Activated gamma-delta T cell (primary cell): ENCODE data around the gene NAGLU.
A peak's percentile ranks its signal among the peaks of the same experiment; 100 is the strongest.
"Not testable (repeated sequence)": the region's sequence is repeated elsewhere in the genome, so short reads cannot be mapped to it uniquely, and the experiment has no call there.

ENCODE experiments used
- DNase-seq: peaks from one replicate; lab custom pipeline; 2025; lab: John Stamatoyannopoulos, UW

The NAGLU gene

GRCh38 chr17:42521666-42522262 lies 14.3 kb upstream of the NAGLU start:
- no peak for DNase-seq

- DNase-seq, result no peak
Observed at GRCh38 chr17:42522263-42522790, 13.7 kb upstream of the NAGLU start.

DNA sequence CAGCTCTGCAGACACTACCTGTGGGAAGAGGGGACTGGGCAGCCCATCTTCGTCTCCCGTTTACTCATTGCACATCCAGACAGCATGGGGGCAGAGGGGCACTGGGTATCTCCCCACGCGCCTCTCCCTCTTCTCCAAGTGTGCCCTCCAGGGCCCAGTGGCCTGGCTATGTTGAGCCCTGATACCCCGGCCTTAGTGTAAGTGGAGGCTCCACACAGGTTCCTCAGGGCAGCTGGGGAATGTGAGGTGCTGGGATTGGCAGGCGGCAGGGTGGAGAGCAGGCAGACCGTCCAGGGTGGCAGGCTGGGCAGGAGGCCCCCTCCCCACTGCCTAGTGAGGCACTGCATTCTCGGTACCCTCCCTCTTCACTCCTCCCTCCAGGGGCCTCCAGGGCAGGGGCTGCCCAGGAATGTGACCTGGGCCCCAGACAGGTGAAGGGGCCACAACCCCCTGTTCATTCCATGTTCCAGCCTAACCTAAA lies 13.2 kb upstream of the NAGLU start:
- no peak for DNase-seq

DNA sequence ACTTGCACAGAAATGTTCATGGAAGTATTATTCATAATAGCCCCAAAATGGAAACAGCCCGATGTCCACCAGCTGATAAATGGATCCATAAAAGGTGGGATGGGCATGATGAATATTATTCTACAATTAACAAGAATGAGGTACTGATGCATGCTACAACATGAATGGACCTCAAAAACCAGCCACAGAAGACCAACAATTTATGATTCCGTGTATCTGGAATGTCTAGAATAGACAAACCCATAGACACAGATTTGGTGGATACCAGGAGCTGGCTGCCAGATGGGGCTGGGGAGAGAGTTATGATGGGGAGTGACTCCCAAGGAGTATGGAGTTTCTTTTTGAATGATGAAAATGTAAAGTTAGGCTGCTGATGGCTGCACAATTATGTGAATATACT lies 10.8 kb upstream of the NAGLU start:
- DNase-seq, result no peak

DNA sequence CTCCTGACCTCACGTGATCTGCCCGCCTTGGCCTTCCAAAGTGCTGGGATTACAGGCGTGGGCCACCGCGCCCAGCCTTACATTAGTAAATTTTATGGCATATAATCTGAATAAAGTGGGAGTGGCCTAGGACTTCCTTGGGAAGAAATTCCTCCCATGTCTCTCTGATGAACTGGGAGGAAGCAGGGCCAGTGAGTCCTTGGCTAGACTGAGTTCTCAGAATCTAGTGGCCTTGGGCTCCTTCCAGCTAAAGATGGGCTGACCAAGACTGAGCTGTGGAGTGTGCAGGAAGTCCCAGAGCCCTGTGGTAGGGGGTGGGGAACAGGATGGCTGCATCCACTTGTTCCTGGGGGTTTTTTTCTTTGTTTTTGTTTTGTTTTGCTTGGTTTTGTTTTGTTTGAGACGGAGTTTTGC lies 10.0 kb upstream of the NAGLU start:
- DNase-seq, result no peak

- DNase-seq, result no peak
Observed at GRCh38 chr17:42527932-42528331, 8.1 kb upstream of the NAGLU start.

- DNase-seq, result no peak
Observed at GRCh38 chr17:42529061-42529460, 7.0 kb upstream of the NAGLU start.

DNA sequence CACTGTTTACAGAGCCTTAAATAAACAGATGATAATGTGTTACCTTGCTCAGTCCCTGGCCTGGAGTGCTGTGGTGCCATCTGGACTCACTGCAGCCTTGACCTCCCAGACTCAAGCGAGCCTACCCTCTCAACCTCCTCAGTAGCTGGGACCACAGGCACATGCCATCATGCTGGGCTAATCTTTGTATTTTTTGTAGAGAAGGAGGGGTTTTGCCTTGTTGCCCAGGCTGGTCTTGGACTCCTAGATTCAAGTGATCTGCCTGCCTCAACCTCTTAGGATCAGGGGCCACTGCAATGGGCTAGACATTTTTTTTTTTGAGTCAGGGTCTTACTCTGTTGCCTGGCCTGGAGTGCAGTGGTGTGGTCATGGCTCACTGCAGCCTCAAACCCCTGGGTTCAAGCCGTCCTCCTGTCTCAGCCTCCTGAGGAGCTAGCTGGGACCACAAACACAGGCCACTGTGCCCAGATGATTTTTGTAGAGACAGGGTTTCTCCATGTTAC lies 5.0 kb upstream of the NAGLU start:
- no peak for DNase-seq

DNA sequence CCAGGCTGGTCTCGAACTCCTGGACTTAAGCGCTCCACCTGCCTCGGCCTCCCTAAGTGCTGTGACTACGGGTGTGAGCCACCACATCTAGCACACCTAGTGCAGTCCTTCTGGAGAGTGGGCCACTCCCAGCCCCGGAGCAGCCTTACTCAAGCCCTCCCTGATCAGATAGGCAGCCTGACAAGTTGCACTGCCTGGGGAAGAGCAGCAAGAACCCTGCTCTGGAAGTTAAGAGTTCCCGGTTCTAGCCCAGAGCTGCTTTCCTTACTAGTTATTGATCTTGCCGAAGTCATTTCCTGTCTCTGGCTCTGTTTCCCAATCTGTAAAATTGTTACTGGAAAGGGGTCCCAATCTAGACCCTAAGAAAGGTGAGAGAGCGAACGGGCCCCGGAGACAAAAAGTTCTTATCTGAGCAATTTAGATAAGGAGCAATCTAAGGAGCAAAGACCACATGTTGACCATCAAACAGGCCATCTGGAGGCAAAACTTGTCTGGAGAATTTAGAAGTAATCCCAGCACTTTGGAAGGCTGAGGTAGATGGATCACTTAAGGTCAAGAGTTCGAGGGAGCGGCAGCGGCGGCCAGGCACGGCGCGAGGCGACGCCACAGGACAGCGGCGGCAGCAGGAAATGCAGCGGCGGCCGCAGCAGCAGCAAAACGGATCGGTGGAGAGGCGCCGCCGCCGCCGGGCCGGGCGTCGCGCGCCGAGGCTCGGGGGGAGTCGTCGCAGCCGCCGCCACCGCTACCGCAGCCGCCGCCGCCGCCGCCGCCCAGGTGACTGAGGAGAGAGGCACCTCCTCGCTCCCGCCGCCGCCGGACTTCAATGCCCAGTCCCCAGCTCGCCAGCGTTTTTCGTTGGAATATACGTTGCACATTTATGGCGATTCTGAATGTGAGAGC lies 4.3 kb upstream of the NAGLU start:
- peak; percentile 56 for DNase-seq

GRCh38 chr17:42535155-42536047 lies 640 bp upstream of the NAGLU start:
- no peak for DNase-seq

- DNase-seq, result peak; percentile 47
Observed at GRCh38 chr17:42536372-42537155, 523 bp downstream of the NAGLU start.

- no peak for DNase-seq
Observed at GRCh38 chr17:42537156-42537805, 1.2 kb downstream of the NAGLU start.

- no peak for DNase-seq
Observed at GRCh38 chr17:42537826-42538451, 1.9 kb downstream of the NAGLU start.

- no peak for DNase-seq
Observed at GRCh38 chr17:42538482-42538881, 2.4 kb downstream of the NAGLU start.

DNA sequence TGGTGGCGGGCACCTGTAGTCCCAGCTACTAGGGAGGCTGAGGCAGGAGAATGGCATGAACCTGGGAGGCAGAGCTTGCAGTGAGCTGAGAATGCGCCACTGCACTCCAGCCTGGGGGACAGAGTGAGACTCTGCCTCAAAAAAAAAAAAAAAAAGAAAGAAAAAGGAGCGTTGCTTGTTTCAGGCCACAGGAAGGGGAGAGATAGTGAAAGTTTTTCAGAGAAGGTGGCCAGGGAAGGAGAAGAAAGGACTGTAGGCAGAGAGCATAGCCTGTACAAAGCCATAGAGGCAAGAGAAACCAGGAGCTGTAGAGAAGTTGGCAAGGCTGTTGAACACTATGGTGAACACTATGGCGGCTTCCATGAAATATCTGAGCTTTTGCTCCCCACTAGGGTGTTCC lies 4.5 kb downstream of the NAGLU start:
- not testable (repeated sequence) for DNase-seq

DNA sequence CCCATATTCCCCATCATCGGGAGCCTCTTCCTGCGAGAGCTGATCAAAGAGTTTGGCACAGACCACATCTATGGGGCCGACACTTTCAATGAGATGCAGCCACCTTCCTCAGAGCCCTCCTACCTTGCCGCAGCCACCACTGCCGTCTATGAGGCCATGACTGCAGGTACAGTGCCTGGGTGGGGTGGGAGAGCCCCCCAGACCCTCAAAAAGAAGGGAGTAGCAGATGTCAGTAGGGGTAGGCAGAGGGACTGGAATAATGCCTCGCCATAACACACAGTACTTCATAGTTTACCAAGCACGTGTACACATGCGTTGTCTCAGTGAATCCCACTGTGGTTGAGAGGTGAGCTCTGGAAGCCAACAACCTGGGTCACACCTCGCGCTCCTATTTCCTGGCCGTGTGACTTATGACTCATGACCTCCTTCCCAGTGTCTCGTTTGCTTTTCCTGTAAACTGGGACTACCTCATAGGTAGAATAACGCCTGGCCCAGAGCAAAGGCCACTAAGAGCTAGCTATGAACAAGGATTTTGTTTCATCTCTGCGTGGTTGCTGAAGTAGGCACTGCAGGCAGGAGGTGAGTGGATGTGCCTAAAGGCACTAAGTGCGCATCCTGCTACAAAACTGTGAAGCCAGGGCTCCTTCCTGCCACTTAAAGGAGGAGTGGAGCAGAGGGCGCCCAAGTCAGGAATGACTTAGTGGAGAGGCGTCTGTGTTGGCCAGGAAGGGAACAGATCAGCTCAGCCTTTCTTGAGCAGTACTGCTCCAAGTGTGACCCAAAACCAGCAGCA lies 5.2 kb downstream of the NAGLU start:
- DNase-seq, result no peak

DNA sequence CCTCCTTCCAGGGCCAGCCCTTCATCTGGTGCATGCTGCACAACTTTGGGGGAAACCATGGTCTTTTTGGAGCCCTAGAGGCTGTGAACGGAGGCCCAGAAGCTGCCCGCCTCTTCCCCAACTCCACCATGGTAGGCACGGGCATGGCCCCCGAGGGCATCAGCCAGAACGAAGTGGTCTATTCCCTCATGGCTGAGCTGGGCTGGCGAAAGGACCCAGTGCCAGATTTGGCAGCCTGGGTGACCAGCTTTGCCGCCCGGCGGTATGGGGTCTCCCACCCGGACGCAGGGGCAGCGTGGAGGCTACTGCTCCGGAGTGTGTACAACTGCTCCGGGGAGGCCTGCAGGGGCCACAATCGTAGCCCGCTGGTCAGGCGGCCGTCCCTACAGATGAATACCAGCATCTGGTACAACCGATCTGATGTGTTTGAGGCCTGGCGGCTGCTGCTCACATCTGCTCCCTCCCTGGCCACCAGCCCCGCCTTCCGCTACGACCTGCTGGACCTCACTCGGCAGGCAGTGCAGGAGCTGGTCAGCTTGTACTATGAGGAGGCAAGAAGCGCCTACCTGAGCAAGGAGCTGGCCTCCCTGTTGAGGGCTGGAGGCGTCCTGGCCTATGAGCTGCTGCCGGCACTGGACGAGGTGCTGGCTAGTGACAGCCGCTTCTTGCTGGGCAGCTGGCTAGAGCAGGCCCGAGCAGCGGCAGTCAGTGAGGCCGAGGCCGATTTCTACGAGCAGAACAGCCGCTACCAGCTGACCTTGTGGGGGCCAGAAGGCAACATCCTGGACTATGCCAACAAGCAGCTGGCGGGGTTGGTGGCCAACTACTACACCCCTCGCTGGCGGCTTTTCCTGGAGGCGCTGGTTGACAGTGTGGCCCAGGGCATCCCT lies 7.4 kb downstream of the NAGLU start:
- no peak for DNase-seq

DNA sequence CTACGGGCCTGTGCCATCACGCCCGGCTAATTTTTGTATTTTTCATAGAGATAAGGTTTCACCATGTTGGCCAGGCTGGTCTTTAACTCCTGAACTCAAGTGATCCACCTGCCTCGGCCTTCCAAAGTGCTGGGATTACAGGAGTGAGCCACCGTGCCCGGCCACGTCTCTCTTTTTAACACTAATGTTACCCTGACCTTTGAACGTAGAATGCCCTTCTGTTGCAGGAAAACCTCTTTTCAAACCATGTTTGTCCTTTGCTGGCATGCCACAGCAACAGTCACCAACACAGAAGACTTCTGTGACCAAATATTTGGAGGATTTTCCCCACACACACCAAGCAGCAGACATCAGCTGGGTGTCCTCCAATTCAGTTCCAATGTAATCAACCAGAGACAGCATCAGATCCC lies 8.8 kb downstream of the NAGLU start:
- DNase-seq, result no peak
